ENCODE data around the gene FOXP1. TPM values are rescaled to one million over a fixed set of nuclear protein-coding genes. Genes with fewer than 3 reads are reported as not detected.

The FOXP1 gene
- total and polyA plus RNA-seq, 8 donors, result 12.3 to 215 (median 117) TPM

DNA sequence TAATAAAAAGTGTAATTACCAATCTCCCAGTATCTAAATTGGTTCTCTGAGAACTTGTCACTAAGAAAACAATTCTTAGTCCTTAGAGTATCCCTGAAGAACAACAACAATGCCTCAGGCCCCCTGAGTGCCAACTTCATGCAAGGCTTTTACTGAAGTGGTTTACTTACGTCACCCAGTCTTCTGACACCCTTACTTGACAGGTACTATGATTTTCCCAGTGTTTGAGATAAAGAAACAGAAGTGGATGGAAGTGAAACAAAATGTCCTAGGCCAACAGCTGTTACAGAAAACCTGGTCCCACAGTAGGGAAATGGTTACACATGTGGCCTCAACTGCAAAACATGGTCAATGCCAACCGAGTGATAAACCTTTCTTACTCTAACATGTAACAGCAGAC lies 331.1 kb downstream of the FOXP1 start:
- Histone ChIP-seq H3K9me3 (no peaks in the 10 kb centered on the region), H3K27ac (peak overlapping the region in 4 of 5 donors; percentile 3 to 73 (median 20)), H3K4me3 (no peak overlapping the region), H3K4me1 (peaks cover 8 to 58% (median 32%) of the 10 kb centered on the region in 4 donors), H3K27me3 (no peaks in the 10 kb centered on the region), H3K36me3 (no peaks in the 10 kb centered on the region)
- DNase-seq, result no peak
- TF ChIP-seq EP300 (IDR thresholded peaks at IDR 0.05), result no peak
- no peak for TF ChIP-seq POLR2AphosphoS5 (IDR thresholded peaks at IDR 0.05)
- TF ChIP-seq POLR2A (IDR thresholded peaks at IDR 0.05), result no peak
- TF ChIP-seq, protein P1, sequence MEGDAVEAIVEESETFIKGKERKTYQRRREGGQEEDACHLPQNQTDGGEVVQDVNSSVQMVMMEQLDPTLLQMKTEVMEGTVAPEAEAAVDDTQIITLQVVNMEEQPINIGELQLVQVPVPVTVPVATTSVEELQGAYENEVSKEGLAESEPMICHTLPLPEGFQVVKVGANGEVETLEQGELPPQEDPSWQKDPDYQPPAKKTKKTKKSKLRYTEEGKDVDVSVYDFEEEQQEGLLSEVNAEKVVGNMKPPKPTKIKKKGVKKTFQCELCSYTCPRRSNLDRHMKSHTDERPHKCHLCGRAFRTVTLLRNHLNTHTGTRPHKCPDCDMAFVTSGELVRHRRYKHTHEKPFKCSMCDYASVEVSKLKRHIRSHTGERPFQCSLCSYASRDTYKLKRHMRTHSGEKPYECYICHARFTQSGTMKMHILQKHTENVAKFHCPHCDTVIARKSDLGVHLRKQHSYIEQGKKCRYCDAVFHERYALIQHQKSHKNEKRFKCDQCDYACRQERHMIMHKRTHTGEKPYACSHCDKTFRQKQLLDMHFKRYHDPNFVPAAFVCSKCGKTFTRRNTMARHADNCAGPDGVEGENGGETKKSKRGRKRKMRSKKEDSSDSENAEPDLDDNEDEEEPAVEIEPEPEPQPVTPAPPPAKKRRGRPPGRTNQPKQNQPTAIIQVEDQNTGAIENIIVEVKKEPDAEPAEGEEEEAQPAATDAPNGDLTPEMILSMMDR (IDR thresholded peaks at IDR 0.05), result no peak
- 48 to 71% (median 69%) methylated on average over 2 of the region's 2 CpGs for WGBS, 5 donors
- intact Hi-C loops (cut with DNase I; ENCODE audit: low total_unique reads), result no loop called here

DNA sequence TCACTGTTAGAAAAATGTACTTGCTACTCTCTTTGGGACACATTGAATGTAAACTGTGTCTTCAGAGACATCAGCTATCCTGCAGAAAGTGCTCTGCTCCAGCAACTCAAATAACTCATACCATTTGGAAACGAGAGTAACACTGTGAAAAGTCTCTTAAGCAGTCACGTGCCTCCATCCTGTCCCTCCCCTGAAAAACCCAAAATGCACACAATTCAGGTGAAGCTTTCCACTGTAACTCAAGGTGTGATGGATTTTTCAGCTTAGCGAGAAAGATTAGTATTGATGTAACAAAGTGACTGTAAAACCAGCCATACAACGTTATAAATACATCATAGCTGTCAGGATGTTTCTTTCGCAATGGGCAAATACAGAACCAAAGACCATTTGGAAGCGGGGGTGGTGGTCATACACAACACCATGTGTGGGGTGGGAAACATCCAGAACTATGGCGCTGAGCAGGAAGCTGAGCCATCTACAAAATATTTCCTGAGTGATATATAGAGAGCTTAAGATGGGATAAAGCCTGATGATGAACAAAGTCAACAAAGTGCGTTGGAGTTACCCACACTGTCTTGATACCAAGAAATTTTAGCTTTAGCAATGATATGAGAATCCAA lies 332.3 kb downstream of the FOXP1 start:
- no peaks in the 10 kb centered on the region for H3K27me3 ChIP-seq
- intact Hi-C loops (cut with DNase I; ENCODE audit: low total_unique reads), result no loop called here
- no peak for TF ChIP-seq POLR2A (IDR thresholded peaks at IDR 0.05)
- TF ChIP-seq, protein P1 (IDR thresholded peaks at IDR 0.05), result no peak
- TF ChIP-seq POLR2AphosphoS5 (IDR thresholded peaks at IDR 0.05), result no peak
- TF ChIP-seq EP300 (IDR thresholded peaks at IDR 0.05), result no peak
- WGBS, 5 donors, result 80 to 86% (median 84%) methylated on average over 8 of the region's 8 CpGs
- no peaks in the 10 kb centered on the region for H3K36me3 ChIP-seq
- no peaks in the 10 kb centered on the region for H3K9me3 ChIP-seq
- H3K4me3 ChIP-seq, result no peak overlapping the region
- DNase-seq, result no peak
- H3K27ac ChIP-seq, result no peak overlapping the region
- peaks cover 12 to 68% (median 38%) of the 10 kb centered on the region in 4 donors for H3K4me1 ChIP-seq

DNA sequence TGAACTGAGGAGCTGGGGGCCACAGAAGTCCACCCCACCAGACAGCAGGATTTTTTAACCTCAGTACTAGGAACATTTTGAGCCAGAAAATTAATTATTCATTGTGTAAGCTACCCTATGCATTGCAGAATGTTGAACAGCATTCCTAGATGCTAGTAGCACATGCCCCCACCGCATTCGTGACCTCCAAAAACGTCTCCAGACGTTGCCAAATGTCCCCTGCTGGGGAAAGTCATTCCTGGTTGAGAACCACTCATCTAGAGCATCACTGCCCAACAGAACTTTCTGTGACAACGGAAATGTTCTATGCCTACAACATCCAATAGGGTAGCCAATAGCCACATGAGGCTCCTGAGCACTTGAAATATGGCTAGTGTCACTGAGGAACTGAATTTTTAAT lies 333.5 kb downstream of the FOXP1 start:
- Histone ChIP-seq H3K4me1 (peaks cover 23 to 71% (median 44%) of the 10 kb centered on the region in 4 donors), H3K27ac (peak overlapping the region in 1 of 5 donors; percentile 5)

DNA sequence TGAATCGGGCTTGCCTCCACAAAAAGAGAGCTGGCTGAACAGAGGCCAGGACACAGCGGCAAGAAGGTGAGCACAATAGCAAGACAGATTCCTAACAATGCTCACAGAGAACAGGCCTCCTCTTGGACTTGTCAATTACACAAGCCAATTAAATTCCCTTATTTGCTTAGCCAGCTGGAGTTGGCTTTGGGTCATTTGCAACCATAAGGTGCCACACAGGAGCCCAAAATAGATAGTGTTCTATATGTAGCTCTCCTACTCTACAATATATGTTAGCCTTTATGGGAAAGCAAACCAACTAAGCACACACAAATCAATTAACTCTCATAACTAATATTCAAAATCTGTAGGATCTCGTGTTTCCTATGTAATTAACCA lies 335.6 kb downstream of the FOXP1 start:
- Histone ChIP-seq H3K4me1 (peaks cover 22 to 65% (median 44%) of the 10 kb centered on the region in 4 donors), H3K4me3 (no peak overlapping the region), H3K36me3 (no peaks in the 10 kb centered on the region), H3K27me3 (no peaks in the 10 kb centered on the region), H3K27ac (peak overlapping the region in 2 of 5 donors; percentile 54 to 60), H3K9me3 (no peaks in the 10 kb centered on the region)
- no peak for DNase-seq
- intact Hi-C loops (cut with DNase I; ENCODE audit: low total_unique reads), result no loop called here
- TF ChIP-seq POLR2AphosphoS5 (IDR thresholded peaks at IDR 0.05), result no peak
- 92 to 98% (median 93%) methylated on average over 3 of the region's 3 CpGs for WGBS, 5 donors

More for the DNA sequence above, 333.5 kb downstream of the FOXP1 start:
- intact Hi-C loops (cut with DNase I; ENCODE audit: low total_unique reads), result no loop called here
- H3K27me3 ChIP-seq, result no peaks in the 10 kb centered on the region
- no peak overlapping the region for H3K4me3 ChIP-seq
- no peak for TF ChIP-seq EP300 (IDR thresholded peaks at IDR 0.05)
- TF ChIP-seq, protein P1 (IDR thresholded peaks at IDR 0.05), result no peak
- no peak for TF ChIP-seq POLR2A (IDR thresholded peaks at IDR 0.05)
- no peak for TF ChIP-seq POLR2AphosphoS5 (IDR thresholded peaks at IDR 0.05)
- H3K9me3 ChIP-seq, result no peaks in the 10 kb centered on the region
- 83 to 93% (median 90%) methylated on average over 5 of the region's 5 CpGs for WGBS, 5 donors
- DNase-seq, result no peak
- no peaks in the 10 kb centered on the region for H3K36me3 ChIP-seq
